Stomach (tissue), 4 donors: ENCODE data around the gene EMC9.

Experiments
- EP300 ChIP-seq: sonication (generic); formaldehyde crosslinking; IDR thresholded peaks from one replicate; pipeline ENCODE4 v1.6.1; 2017; ENCODE audit warnings: antibody characterized with exemption
- POLR2A ChIP-seq, 4 donors: fragments of 450-650 bp; IDR thresholded peaks; one replicate each; pipeline ENCODE4 v1.6.1; 2016; ENCODE audit warnings: antibody characterized with exemption in 4 of 4, control low read depth in 2 of 4, mild to moderate bottlenecking in 1 of 4, moderate library complexity in 1 of 4
- POLR2AphosphoS5 ChIP-seq, 3 donors: sonication (generic); formaldehyde crosslinking; IDR thresholded peaks; one replicate each; pipeline ENCODE4 v1.6.1; 2016; ENCODE audit warnings: antibody characterized with exemption in 3 of 3
- TF ChIP-seq, protein P1 (sequence below), 7 experiments: fragments of 450-650 bp in 4 of 7; fragments of 200-600 bp in 3 of 7; sonication (generic) in 3 of 7; IDR thresholded peaks; one replicate each; pipeline ENCODE4 v1.5.1; 2016 to 2019; ENCODE audit warnings: antibody characterized with exemption in 7 of 7, control low read depth in 2 of 7, mild to moderate bottlenecking in 1 of 7

DNA sequence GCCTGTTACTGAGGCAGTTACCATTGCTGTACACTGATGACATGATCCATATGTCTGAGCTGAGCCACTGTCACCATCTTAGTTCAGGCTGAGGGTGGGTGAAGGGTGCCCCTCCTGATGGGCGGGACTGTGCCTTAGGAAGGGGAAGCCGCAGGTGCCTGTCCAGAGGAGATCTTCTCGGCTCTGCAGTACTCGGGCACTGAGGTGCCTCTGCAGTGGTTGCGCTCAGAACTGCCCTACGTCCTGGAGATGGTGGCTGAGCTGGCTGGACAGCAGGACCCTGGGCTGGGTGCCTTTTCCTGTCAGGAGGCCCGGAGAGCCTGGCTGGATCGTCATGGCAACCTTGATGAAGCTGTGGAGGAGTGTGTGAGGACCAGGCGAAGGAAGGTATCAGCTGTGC, 9.6 kb upstream of the EMC9 start:
- TF ChIP-seq, protein P1, sequence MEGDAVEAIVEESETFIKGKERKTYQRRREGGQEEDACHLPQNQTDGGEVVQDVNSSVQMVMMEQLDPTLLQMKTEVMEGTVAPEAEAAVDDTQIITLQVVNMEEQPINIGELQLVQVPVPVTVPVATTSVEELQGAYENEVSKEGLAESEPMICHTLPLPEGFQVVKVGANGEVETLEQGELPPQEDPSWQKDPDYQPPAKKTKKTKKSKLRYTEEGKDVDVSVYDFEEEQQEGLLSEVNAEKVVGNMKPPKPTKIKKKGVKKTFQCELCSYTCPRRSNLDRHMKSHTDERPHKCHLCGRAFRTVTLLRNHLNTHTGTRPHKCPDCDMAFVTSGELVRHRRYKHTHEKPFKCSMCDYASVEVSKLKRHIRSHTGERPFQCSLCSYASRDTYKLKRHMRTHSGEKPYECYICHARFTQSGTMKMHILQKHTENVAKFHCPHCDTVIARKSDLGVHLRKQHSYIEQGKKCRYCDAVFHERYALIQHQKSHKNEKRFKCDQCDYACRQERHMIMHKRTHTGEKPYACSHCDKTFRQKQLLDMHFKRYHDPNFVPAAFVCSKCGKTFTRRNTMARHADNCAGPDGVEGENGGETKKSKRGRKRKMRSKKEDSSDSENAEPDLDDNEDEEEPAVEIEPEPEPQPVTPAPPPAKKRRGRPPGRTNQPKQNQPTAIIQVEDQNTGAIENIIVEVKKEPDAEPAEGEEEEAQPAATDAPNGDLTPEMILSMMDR (IDR thresholded peaks at IDR 0.05) = no peak
- TF ChIP-seq POLR2A (IDR thresholded peaks at IDR 0.05) (no peak), POLR2AphosphoS5 (IDR thresholded peaks at IDR 0.05) (no peak), EP300 (no peak)
